GM18508 (cell line): ENCODE results near the gene PARG.
"Not testable (repeated sequence)": the region's sequence is repeated elsewhere in the genome, so short reads cannot be mapped to it uniquely, and the experiment has no call there.

Experiments
- ATAC-seq: cut with Tn5 transposase; IDR thresholded peaks from one replicate; pipeline ENCODE4 v1.9.1; 2021; ENCODE audit warnings: moderate number of reproducible peaks; ENCODE audit not compliant: insufficient read depth, unreplicated experiment

The PARG gene

GRCh38 chr10:49833168-49833567 lies 108.7 kb downstream of the PARG start:
- ATAC-seq: no peak

- ATAC-seq: no peak
Observed at GRCh38 chr10:49831352-49832035, 110.3 kb downstream of the PARG start.

DNA sequence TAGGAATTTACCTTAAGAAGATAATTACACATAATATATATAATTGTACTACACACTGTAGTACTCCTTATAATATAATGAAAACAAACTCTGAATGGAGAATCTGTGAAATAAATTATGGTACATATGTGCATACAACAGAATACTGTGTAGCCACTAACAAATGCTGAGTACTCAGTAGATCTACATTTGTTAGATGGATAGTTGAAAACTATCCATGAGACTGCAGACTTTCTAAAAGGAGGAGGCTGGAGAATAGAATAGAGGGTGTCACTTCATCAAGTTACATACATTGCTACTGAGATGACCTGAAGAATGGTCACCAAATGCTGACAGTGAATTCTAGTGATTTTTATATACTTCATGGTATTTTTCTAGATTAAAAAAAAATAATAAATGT lies 111.0 kb downstream of the PARG start:
- no peak for ATAC-seq

DNA sequence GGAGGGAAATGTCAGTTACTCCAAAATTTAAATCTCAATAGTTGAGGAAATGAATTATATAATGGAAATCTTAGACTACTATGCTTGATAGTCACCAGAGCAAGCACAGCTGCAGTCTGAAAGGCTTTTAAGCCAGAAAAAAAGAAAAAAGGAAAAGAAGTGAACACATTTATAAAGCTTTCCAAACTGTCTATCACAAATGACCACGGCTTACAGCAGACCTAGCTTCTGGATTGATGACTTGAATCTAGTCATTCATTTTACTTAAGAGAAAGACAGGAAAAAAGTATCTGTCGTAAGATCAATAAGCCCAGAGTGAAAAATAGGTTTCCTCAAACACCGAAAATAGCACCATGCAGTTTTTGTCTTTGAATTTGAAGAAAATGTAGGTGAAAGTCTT lies 111.8 kb downstream of the PARG start:
- no peak for ATAC-seq

DNA sequence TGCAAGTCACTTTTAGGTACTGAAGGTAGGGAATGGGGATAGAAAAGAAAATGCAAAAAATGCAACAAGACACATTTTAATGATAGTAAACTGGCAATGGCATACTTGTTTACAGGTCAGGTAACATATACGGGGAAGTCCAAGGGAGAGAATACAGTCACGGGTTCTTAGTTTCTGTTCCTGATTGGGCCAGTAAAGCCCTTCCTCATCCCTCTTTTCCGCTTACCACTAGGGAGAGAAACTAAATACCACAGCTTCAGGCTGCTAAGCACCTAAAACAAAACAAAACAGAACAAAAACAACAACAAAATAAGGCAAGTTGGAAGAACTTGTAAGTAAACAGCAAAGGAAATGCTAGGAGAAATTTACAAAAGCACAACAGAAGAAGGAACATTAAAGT lies 114.5 kb downstream of the PARG start:
- ATAC-seq: no peak

- ATAC-seq: no peak
Observed at GRCh38 chr10:49819234-49819958, 122.4 kb downstream of the PARG start.

GRCh38 chr10:49817845-49818244 lies 124.0 kb downstream of the PARG start:
- ATAC-seq: no peak

DNA sequence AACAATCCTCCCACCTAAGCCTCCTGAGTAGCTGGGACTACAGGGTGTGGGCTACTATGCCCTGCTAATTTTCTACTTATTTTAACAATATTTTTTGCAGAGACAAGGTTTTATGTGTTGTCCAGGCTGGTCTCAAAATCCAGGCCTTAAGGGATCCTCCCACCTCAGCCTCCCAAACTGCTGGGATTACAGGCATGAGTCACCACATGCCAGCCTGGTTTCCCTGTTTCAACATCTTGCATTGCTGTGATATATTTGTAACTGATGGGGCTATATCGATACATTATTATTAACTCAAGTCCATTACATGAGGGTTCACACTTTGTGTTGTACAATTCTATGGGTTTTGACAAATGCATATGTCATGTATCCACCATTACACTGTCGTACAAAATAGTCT lies 137.8 kb downstream of the PARG start:
- ATAC-seq: no peak

DNA sequence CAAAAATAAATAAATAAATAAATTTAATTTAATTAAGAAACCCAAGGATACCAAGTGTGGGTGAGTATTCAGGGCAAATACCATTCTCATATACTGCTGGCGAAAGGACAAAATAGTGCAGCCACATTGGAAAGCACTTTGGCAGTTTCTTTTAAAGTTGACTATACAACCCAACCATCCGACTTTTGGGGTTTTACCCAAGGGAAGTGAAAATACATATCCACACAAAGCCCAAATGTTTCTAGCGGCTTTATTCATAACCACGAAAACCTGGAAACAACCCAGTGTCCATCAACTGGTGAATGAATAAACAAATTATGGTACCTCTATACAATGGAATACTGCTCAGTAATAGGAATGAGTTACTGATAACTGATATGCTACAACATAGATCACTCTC lies 143.6 kb downstream of the PARG start:
- no peak for ATAC-seq

DNA sequence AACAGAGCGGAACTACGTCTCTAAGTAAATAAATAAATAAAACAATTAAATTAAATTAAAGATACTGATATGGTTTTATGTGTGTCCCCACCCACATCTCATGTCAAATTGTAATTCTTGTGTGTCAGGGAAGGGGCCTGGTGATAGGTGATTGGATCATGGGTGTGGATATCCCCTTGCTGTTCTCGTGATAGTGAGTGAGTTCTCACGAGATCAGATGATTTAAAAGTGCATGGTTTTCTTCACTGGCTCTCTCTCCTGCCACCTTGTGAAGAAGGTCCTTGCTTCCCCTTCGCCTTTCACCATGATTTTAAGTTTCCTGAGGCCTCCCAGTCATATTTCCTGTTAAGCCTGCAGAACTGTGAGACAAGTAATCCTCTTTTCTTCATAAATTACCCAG lies 150.7 kb downstream of the PARG start:
- ATAC-seq: no peak

DNA sequence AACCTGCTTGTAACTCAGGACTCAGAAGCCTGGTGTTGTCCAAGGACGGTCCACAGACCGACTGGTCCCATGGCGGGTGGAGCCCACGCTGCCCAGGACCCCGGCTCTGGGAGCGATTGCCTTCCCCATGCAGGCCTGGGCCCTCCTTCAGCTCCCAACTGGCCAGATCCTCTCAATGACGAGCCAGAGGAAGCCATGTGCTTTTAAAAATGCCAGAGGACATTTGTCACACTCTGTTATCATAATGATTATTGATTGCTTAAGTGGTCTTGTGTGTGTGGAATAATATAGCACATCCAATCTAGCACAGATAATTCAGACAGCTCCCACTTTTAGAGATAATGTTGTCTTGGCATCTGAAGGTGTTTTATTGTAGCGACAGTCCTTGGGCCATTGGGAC lies 157.1 kb downstream of the PARG start:
- ATAC-seq: no peak

GRCh38 chr10:49783645-49784044 lies 158.2 kb downstream of the PARG start:
- no peak for ATAC-seq

DNA sequence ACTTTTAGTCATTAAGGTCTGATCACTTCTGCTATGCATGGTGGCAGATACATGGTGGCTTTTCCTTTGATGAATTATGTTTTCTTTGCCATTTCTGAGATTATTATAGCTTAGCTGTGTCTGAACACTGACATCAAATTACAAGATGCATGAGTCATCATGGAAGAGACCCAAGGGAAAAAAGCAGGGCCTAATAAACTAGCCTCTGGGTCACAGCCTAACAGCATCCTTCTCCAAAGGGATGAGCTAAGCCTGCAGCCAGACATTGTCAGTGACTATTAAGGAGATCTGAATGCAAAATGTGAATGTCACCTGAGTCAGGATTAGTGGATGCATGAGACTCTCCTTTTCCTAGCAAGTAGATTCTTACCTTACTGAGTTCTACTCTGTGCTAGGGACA lies 160.6 kb downstream of the PARG start:
- ATAC-seq: no peak

DNA sequence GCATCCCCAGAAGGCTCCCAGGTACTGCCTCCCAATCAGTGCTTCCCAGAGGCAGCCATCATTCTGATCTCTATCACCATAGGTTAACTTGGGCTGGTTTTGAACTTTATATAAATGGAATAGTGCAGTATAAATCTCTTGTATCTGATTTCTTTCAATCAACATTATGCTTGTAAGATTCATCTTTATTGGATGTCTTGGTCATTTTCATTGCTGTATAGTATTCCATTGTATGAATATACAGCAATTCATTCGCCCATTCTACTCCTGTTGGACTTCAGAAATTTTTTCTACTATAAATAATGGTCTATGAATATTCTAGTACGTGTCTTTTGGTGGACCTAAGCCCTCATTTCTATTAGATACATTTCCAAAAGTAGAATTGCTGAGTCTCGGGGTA lies 163.6 kb downstream of the PARG start:
- no peak for ATAC-seq

DNA sequence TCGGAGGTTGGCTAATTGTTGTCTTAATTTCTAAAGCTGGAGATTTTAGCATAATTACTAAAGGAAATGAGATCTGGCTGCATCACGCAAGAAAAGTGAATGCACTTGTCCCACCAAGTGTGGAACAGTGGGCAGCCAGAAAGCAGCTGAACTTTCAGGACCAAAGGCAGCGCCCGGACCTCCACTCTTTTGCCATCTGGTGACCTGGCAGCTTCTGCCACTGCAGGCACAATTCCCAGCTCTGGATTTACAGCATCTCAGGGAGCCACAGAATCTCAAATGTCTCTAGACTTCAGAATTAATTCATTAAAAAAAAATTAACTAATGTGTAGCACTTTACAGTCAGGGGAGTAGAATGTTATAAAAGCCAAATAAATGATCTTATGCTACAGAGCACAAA lies 165.0 kb downstream of the PARG start:
- ATAC-seq: no peak

GRCh38 chr10:49775014-49775413 lies 166.8 kb downstream of the PARG start:
- no peak for ATAC-seq

DNA sequence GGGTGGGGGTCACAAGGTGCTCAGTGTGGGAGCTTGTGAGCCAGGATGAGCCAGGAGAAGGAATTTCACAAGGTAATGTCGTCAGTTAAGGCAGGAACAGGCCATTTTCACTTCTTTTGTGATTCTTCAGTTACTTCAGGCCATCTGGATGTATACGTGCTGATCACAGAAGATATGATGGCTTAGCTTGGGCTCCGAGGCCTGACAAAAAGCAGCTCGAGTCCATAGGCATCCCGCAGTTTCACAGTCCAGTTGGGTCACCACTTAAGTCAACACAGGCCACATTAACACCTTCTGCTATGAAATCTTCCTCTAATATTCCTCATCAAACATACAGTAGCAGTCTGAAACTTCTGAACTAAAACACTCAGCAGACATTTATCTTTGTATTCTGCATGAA lies 168.9 kb downstream of the PARG start:
- ATAC-seq: not testable (repeated sequence)

DNA sequence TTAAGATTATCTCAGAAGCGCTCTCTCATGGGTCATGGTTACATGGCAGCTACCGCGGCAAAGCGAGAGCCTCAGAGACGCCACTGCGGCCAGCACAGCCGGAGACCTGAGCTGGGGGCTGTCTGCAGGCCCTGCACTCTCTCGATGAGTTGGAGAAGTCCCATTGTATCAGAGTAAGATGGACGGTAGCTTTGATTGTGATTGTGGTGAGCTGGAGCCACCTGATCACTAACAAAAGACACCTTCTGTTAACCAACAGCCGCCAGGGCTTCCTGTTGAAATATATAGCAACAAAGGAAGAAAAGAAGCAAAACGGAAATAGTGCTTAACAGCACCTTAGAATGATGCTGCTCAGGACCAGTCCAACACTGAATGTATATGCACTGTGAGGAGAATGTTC lies 170.8 kb downstream of the PARG start:
- not testable (repeated sequence) for ATAC-seq

- no peak for ATAC-seq
Observed at GRCh38 chr10:49769692-49770091, 172.1 kb downstream of the PARG start.

DNA sequence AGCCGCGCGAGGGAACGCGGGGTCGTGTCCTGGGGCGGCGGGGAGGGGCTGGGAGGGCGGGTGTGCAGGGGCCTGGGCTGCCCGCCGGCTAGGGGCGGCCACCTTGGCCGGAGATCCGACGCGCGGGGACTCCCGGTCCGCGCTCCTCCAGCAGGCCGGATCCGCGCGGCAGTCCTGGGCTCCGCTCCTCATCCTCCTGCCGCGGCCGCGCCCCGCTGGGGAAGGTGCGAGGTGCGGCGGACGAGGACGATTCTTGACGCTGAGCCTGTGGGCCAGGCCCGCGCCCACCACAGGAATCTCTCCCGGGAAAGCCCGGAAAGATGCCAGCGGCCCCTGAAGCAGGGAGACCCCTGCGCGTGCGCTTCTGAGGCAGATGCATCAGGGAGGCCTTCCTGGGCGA lies 173.1 kb downstream of the PARG start:
- no peak for ATAC-seq

DNA sequence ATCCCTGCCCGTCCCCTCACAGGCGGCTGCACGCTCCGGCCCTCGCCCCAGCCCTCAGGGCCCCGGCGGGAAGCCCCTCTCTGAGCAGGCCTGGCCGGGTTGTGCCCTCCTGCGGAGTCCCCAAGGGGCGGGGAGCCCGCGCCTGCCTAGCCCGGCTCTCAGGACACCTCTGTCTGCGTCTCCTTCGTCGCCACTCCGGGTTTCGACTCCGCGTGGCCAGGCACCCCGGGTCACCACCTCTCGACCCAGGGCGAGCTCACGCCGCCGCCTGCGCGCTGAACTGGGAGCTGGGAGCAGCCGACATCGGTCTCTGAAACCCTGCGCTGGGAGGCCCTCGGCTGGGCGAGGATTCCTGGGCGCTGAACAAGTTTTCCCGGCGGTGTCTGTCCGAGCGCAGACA lies 173.5 kb downstream of the PARG start:
- ATAC-seq: no peak
